Gastrocnemius medialis (tissue), 4 donors: Measurements from ENCODE around the gene TRAPPC14. TPM values are rescaled to one million over a fixed set of nuclear protein-coding genes. Genes with fewer than 3 reads are reported as not detected.
A peak's percentile ranks its signal among the peaks of the same experiment; 100 is the strongest.

Source experiments
- ATAC-seq, 2 donors: fragments of 150-250 bp; one replicate each; pipeline ENCODE4 v1.9.1; 2016
- DNase-seq, 2 donors: peaks; one replicate each; pipeline ENCODE4 v3.0.0-alpha.2; 2019
- H3K27ac ChIP-seq, 4 donors: fragments of 200-600 bp; sonication (generic); 1 replicate in 1 of 4; 2 replicates in 3 of 4; pipeline ENCODE4 v1.5.1; 2016 to 2018; ENCODE audit warnings: mild to moderate bottlenecking in 2 of 4, moderate library complexity in 1 of 4
- H3K27me3 ChIP-seq, 3 donors: fragments of 200-600 bp; sonication (generic) in 2 of 3; 1 replicate in 1 of 3; 2 replicates in 2 of 3; pipeline versions ENCODE4 v1.5.1 to v1.6.0; 2016 to 2019; ENCODE audit warnings: mild to moderate bottlenecking in 1 of 3, moderate library complexity in 1 of 3
- H3K36me3 ChIP-seq, 2 donors: fragments of 200-600 bp; sonication (generic) in 1 of 2; one replicate each; pipeline ENCODE4 v1.5.1; 2017 to 2018
- H3K4me1 ChIP-seq, 2 donors: fragments of 200-600 bp; sonication (generic) in 1 of 2; one replicate each; pipeline ENCODE4 v1.5.1; 2016 to 2017; ENCODE audit warnings: mild to moderate bottlenecking in 2 of 2
- H3K4me3 ChIP-seq, 4 donors: fragments of 200-600 bp; sonication (generic) in 3 of 4; 1 replicate in 1 of 4; 2 replicates in 3 of 4; pipeline ENCODE4 v1.5.1; 2016 to 2019; ENCODE audit warnings: mild to moderate bottlenecking in 2 of 4
- H3K9me3 ChIP-seq, 3 donors: fragments of 200-600 bp; sonication (generic) in 2 of 3; 1 replicate in 1 of 3; 2 replicates in 2 of 3; pipeline ENCODE4 v1.5.1; 2016 to 2019
- POLR2A ChIP-seq, 2 donors: fragments of 450-650 bp; IDR thresholded peaks; one replicate each; pipeline ENCODE4 v1.6.1; 2017; ENCODE audit warnings: antibody characterized with exemption in 2 of 2, mild to moderate bottlenecking in 2 of 2, moderate library complexity in 2 of 2
- in situ Hi-C, 4 donors: fragments of 200-750 bp; cut with MboI; loops; one replicate each; pipeline versions ENCODE4 v1.15.0 to v1.8.0; 2017; ENCODE audit warnings: low sequenced_read_pairs in 4 of 4
- intact Hi-C: fragments of 100-400 bp; cut with DNase I; formaldehyde crosslinking; loops from one replicate; pipeline ENCODE4 v1.15.1; 2023; ENCODE audit warnings: low total_unique reads
- total RNA-seq, 4 donors: library from RNA; depleted of rRNA; stranded (reverse); fragments of >200 nt; gene quantifications; one replicate each; pipeline versions ENCODE4 v1.1.0 to v1.2.3, GENCODE V29; 2016
- TF ChIP-seq, protein P1 (sequence below), 5 experiments: fragments of 450-650 bp in 3 of 5; fragments of 200-600 bp in 2 of 5; sonication (generic) in 2 of 5; IDR thresholded peaks in 4 of 5; conservative IDR thresholded peaks in 1 of 5; 1 replicate in 4 of 5; 2 replicates in 1 of 5; pipeline ENCODE4 v1.5.1; 2016 to 2019; ENCODE audit warnings: antibody characterized with exemption in 5 of 5, mild to moderate bottlenecking in 3 of 5, moderate library complexity in 3 of 5

The TRAPPC14 gene
- total RNA-seq, 4 donors from 2014 or later = 3.0 to 6.1 (median 4.2) TPM

DNA sequence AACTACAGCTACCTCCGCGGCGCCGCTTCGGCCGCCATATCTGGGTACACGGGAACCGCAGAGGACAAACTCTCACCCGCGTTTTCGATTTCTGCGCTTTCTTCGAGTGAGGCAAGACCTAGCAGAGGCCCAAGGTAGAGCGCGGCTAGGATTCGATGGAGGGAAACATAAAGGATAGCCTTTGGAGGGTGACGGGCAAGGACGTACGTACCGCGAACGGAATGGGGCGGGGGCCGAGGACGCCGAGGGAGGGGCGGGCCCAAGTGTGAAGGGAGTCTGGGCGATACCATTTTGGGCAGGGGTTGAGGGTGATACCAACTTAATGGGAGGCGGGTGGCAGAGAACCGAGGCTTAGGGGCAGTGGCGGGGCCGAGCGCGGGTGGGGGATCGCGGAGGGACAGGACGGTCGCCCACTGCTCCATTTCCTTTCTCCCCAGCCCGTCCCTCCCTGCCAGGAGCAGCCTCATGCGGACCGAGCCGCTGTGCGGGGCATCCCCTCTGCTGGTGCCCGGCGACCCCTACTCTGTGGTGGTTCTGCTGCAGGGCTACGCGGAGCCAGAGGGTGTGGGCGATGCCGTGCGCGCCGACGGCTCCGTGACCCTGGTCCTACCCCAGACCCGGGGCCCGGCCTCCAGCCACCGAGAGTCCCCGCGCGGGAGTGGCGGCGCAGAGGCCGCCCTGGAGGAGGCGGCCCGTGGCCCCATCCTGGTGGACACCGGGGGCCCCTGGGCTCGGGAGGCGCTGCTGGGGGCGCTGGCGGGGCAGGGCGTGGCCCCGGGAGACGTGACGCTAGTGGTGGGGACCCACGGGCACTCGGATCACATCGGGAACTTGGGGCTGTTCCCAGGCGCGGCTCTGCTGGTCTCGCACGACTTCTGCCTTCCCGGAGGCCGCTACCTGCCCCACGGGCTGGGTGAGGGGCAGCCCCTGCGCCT, 31.3 kb downstream of the TRAPPC14 start, which contains the start of gene MBLAC1:
Gene MBLAC1 (plus strand): TSS at position 37 of the 935 bp plus-strand sequence. CDS start 429 bp downstream, at position 466.
- TF ChIP-seq POLR2A (IDR thresholded peaks at IDR 0.05) = no peak
- TF ChIP-seq, protein P1, sequence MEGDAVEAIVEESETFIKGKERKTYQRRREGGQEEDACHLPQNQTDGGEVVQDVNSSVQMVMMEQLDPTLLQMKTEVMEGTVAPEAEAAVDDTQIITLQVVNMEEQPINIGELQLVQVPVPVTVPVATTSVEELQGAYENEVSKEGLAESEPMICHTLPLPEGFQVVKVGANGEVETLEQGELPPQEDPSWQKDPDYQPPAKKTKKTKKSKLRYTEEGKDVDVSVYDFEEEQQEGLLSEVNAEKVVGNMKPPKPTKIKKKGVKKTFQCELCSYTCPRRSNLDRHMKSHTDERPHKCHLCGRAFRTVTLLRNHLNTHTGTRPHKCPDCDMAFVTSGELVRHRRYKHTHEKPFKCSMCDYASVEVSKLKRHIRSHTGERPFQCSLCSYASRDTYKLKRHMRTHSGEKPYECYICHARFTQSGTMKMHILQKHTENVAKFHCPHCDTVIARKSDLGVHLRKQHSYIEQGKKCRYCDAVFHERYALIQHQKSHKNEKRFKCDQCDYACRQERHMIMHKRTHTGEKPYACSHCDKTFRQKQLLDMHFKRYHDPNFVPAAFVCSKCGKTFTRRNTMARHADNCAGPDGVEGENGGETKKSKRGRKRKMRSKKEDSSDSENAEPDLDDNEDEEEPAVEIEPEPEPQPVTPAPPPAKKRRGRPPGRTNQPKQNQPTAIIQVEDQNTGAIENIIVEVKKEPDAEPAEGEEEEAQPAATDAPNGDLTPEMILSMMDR (IDR thresholded peaks at IDR 0.05 in 4 of 5, conservative IDR thresholded peaks at IDR 0.05 in 1 of 5) = no peak
- ATAC-seq (peak; percentile 93 to 94), DNase-seq (peak; percentile 82 to 84)
- Histone ChIP-seq H3K27ac (peak within 1 kb of the TSS; percentile 90 to 96 (median 92)), H3K36me3 (no peaks in the 10 kb centered on the region), H3K4me1 (peaks cover 11 to 22% of the 10 kb centered on the region in 2 donors), H3K9me3 (no peaks in the 10 kb centered on the region), H3K27me3 (no peaks in the 10 kb centered on the region), H3K4me3 (peak within 1 kb of the TSS; percentile 75 to 94 (median 84))
- intact Hi-C loops = loop anchor here (1.0 to 10.0 kb wide), 5 partner anchors 8 to 135 kb away; partner anchors contain the start of genes AP4M1, CNPY4, COPS6 and MCM7
- in situ Hi-C loops = loop anchor here in 2 of 4 donors (10.0 to 25.0 kb wide), 2 partner anchors 132 to 210 kb away; no protein-coding TSS in a partner anchor

DNA sequence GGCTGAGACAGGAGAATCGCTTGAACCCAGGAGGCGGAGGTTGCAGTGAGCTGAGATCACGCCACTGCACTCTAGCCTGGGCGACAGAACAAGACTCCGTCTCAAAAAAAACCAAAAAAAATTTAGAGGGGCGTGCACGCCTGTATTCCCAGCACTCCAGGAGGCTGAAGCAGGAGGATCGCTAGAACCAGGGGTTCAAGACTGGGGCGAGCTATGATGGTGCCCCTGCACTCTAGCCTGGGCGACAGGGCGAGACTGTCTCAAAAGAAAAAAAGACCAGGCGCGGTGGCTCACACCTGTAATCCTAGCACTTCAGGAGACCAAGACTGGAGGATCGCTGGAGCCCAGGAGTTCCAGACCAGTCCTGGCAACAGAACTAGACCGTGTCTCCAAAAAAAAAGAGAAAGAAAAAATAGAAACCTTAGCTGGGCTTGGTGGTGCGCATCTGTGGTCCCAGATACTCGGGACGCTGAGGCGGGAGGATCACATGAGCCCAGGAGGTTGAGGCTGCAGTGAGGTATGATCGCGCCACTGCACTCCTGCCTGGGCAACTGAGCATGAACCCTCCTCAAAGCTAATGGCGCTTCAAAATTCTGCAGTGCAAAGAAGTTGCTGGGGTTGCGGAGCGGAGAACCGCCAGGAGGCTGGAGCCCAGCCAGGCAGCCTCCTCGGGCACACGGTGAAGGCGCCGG, 32.1 kb downstream of the TRAPPC14 start:
- intact Hi-C loops = loop anchor here (5.0 to 10.0 kb wide), 3 partner anchors 39 to 134 kb away; partner anchors contain the start of genes COPS6 and ZKSCAN1
- Histone ChIP-seq H3K27ac (peak overlapping the region; percentile 90 to 96 (median 92)), H3K4me1 (peaks cover 11 to 22% of the 10 kb centered on the region in 2 donors), H3K4me3 (peak overlapping the region; percentile 75 to 94 (median 84)), H3K27me3 (no peaks in the 10 kb centered on the region), H3K9me3 (no peaks in the 10 kb centered on the region), H3K36me3 (no peaks in the 10 kb centered on the region)
- ATAC-seq (peak; percentile 41 to 42), DNase-seq (no peak)
- in situ Hi-C loops = loop anchor here in 2 of 4 donors (10.0 to 25.0 kb wide), 2 partner anchors 132 to 211 kb away; no protein-coding TSS in a partner anchor
- no peak for TF ChIP-seq POLR2A (IDR thresholded peaks at IDR 0.05)
- TF ChIP-seq, protein P1 (IDR thresholded peaks at IDR 0.05 in 4 of 5, conservative IDR thresholded peaks at IDR 0.05 in 1 of 5) = no peak

DNA sequence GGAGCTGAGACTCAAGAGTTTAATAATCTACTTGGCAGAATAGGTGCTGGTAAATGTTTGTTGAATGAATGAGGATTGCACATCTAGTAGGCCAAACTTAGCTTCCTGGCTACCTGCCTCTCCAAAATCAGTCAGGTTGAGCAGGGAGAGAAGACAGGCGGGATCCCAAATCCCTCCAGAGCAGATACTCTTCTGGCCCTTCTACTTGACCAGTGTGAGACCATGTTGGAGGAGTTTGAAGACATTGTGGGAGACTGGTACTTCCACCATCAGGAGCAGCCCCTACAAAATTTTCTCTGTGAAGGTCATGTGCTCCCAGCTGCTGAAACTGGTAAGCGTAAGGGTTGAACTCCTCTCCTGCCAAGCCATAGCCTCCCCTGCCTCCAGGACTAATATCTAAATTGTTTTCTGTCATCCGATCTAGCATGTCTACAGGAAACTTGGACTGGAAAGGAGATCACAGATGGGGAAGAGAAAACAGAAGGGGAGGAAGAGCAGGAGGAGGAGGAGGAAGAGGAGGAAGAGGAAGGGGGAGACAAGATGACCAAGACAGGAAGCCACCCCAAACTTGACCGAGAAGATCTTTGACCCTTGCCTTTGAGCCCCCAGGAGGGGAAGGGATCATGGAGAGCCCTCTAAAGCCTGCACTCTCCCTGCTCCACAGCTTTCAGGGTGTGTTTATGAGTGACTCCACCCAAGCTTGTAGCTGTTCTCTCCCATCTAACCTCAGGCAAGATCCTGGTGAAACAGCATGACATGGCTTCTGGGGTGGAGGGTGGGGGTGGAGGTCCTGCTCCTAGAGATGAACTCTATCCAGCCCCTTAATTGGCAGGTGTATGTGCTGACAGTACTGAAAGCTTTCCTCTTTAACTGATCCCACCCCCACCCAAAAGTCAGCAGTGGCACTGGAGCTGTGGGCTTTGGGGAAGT, 34.0 kb downstream of the TRAPPC14 start:
- H3K4me3 ChIP-seq = no peak overlapping the region
- ATAC-seq (no peak), DNase-seq (no peak)
- TF ChIP-seq, protein P1 (IDR thresholded peaks at IDR 0.05 in 4 of 5, conservative IDR thresholded peaks at IDR 0.05 in 1 of 5) = no peak
- TF ChIP-seq POLR2A (IDR thresholded peaks at IDR 0.05) = no peak
- intact Hi-C loops = loop anchor here (5.0 to 10.0 kb wide), 3 partner anchors 37 to 132 kb away; partner anchors contain the start of genes COPS6 and ZKSCAN1
- H3K9me3 ChIP-seq = no peaks in the 10 kb centered on the region
- in situ Hi-C loops = loop anchor here in 2 of 4 donors (10.0 to 25.0 kb wide), 2 partner anchors 130 to 213 kb away; no protein-coding TSS in a partner anchor
- peaks cover 20 to 23% of the 10 kb centered on the region in 2 donors for H3K4me1 ChIP-seq
- H3K36me3 ChIP-seq = no peaks in the 10 kb centered on the region
- H3K27me3 ChIP-seq = no peaks in the 10 kb centered on the region
- peak overlapping the region in 1 of 4 donors; percentile 31 for H3K27ac ChIP-seq
